Ectodermal cell (in vitro differentiated cells): ENCODE measurements around the gene IFNA13. TPM values are rescaled to one million over a fixed set of nuclear protein-coding genes. Genes with fewer than 3 reads are reported as not detected.

Experiments
- H3K27ac ChIP-seq: 2 replicates; pipeline ENCODE4 v1.7.0; 2013; ENCODE audit warnings: mild to moderate bottlenecking, low read depth, low read length; ENCODE audit not compliant: insufficient read depth, poor library complexity, severe bottlenecking
- H3K27me3 ChIP-seq: 2 replicates; pipeline ENCODE4 v1.7.0; 2013; ENCODE audit warnings: mild to moderate bottlenecking, low read length; ENCODE audit not compliant: insufficient read depth, control insufficient read depth, poor library complexity, severe bottlenecking
- H3K36me3 ChIP-seq: one replicate; pipeline ENCODE4 v1.7.0; 2013; ENCODE audit warnings: low read length; ENCODE audit not compliant: control insufficient read depth, insufficient read depth
- H3K4me1 ChIP-seq: one replicate; pipeline ENCODE4 v1.7.0; 2013; ENCODE audit warnings: low read length; ENCODE audit not compliant: control insufficient read depth, insufficient read depth
- H3K4me3 ChIP-seq: 2 replicates; pipeline ENCODE4 v1.7.0; 2013; ENCODE audit warnings: low read depth, low read length, control low read depth; ENCODE audit not compliant: insufficient read depth
- H3K9me3 ChIP-seq: 2 replicates; pipeline ENCODE4 v1.7.0; 2013; ENCODE audit warnings: mild to moderate bottlenecking, low read length, moderate library complexity; ENCODE audit not compliant: control insufficient read depth
- WGBS, 2 experiments: methylation state at CpG; one replicate each; pipeline ENCODE4 v1.1.7; 2013; ENCODE audit warnings: missing lambda C conversion rate in 2 of 2; 5-methylcytosine and 5-hydroxymethylcytosine counted together
- polyA plus RNA-seq, 4 experiments: library from polyadenylated mRNA; stranded (reverse); fragments of 50-300 nt; gene quantifications; one replicate each; pipeline ENCODE4 v1.2.3, GENCODE V29; 2013

The IFNA13 gene
- polyA plus RNA-seq (2013, experiment 1 of 4): not detected
- polyA plus RNA-seq (2013, experiment 2 of 4): not detected
- not detected for polyA plus RNA-seq (2013, experiment 3 of 4)
- polyA plus RNA-seq (2013, experiment 4 of 4): not detected

DNA sequence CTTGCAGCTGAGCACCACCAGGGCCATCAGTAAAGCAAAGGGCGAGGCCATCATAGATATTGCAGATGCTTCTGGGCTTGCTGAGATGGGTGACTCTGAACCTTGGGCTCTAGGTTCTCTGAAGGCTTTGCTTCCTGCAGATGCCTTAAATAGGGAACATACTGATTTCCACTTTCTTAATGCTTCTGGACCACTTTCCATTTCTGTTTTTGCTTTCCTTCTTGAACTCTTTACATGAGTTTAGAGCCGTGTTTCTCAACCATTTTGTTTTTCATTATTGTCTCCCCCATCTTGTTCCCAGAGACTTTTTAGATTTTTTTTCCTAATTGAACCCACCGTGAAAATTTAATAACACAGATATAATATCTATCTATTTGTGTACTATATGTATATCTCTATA lies at the start of gene IFNA13:
IFNA13 (minus strand) TSS at position 101 of the 400 bp plus-strand sequence; CDS start at position 54, 47 bp downstream.
- 89 to 93% methylated on average over 2 of the region's 3 CpGs for WGBS, 2 experiments
- Histone ChIP-seq H3K36me3 (no peaks in the 10 kb centered on the region), H3K9me3 (no peaks in the 10 kb centered on the region), H3K27me3 (no peaks in the 10 kb centered on the region), H3K4me1 (no peaks in the 10 kb centered on the region), H3K27ac (no peak within 1 kb of the TSS), H3K4me3 (no peak within 1 kb of the TSS)

DNA sequence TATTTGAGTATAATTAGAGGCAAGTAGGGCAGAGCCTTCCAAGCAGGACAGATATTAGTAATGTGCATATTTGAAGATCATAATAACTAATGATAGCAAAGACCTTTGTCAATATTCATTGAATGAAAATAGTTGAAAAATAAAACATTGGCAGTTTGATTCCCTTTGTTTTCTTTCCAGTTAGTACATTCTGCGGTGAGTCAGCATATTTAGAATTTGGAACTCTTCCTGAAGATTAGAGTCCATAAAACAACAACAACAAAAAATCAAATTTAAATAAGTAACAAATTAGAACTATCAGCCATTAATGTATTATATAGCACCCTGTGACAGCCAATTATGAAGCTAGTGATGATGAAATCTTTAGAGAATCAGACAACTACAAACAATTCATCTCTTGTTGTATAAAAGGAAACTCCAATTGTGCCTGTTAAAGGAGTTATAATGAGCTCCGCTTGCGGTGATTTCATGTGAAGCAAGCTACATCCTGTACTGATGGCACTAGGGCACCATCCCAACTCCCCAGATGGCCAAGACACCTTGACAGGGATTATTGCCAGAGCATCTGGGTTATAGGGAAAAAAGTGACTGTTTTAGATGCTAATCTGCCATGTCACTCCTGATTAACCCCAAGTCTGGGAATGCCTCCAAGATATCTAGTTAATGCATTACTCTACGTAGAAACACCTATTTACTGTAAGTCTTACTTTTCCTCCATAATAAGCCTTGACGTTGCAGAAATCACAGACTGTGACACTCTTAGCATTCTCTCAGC lies 47.8 kb upstream of the IFNA13 start:
- no peaks in the 10 kb centered on the region for H3K27me3 ChIP-seq
- H3K9me3 ChIP-seq: no peaks in the 10 kb centered on the region
- peaks cover 5% of the 10 kb centered on the region for H3K4me1 ChIP-seq
- H3K36me3 ChIP-seq: no peaks in the 10 kb centered on the region
- no peak overlapping the region for H3K27ac ChIP-seq
- no peak overlapping the region for H3K4me3 ChIP-seq
- WGBS, 2 experiments: 97% methylated on average over 4 to 5 of the region's 5 CpGs

DNA sequence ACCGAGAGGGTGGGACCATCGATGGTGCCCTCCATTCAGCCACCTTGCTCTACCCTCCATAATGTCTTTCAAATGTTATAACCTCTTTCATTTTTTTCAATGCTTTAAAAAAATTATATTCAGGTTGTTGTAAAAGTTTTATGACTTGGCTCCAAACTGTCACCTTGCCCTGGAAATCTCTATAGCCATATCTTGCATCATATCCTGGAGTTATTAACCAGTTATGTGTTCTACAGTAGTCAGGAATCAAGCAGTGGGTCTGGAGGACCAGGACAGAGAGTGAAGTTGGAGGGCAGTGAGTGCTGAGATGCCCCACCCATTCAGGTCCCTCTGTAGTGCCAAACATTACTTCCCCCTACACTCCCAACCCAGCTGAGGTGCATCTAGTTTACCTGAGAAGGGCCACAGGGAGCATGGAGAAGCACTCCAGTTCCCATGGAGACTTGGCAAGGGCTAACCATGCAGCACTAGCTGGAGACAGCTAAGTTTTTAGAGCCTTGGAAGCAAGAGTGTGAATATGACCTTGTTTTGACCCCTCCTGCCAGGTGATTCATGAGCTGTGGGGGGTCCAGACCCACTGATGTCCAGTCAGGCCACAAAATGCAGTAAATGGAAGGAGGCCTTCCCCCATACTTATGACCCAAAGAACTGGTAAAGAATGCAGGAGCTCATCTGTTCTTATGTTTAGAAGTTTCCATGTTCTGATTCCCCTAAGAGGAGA lies 46.5 kb upstream of the IFNA13 start:
- no peak overlapping the region for H3K27ac ChIP-seq
- peaks cover 5% of the 10 kb centered on the region for H3K4me1 ChIP-seq
- H3K4me3 ChIP-seq: no peak overlapping the region
- no peaks in the 10 kb centered on the region for H3K36me3 ChIP-seq
- H3K9me3 ChIP-seq: no peaks in the 10 kb centered on the region
- 94 to 96% methylated on average over 2 of the region's 2 CpGs for WGBS, 2 experiments
- no peaks in the 10 kb centered on the region for H3K27me3 ChIP-seq

DNA sequence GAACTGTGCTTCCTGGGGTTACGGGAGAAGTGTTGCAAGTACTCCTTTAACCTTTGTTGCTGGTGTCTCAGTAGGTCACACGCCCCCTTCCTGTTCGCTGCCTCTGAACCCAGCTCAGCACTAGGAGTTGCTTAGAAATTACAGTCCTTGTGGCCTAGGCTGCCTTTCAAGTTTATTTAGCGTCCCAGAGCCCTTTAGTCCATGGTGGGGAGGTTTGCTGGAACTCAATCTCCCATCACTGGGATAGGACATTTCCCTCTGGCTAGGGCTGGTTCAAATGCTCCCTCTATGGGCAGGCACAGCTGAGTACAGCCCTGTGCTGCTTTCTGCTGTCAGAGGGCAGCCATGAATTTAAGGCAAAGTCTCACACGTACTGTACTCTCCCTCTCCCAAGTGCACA lies 45.8 kb upstream of the IFNA13 start:
- 69 to 71% methylated on average over 5 of the region's 5 CpGs for WGBS, 2 experiments
- Histone ChIP-seq H3K27me3 (no peaks in the 10 kb centered on the region), H3K4me3 (no peak overlapping the region), H3K27ac (no peak overlapping the region), H3K36me3 (no peaks in the 10 kb centered on the region), H3K4me1 (peaks cover 5% of the 10 kb centered on the region), H3K9me3 (no peaks in the 10 kb centered on the region)

DNA sequence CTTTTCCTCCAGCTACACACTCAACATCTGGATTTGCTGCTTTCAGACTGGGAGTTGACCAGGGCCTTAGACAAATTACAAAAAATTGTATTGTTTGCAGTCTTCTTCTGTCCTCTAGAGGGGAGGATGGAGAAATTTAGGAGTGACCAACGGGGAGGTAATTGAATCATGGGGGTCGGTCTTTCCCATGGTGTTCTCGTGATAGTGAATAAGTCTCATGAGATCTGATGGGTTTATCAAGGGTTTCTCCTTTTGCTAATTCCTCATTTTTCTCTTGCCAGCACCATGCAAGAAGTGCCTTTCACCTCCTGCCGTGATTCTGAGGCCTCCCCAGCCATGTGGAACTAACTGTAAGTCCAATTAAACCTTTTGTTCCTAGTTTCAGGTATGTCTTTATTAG lies 45.3 kb upstream of the IFNA13 start:
- Histone ChIP-seq H3K9me3 (no peaks in the 10 kb centered on the region), H3K27me3 (no peaks in the 10 kb centered on the region), H3K4me1 (peaks cover 5% of the 10 kb centered on the region), H3K27ac (no peak overlapping the region), H3K36me3 (no peaks in the 10 kb centered on the region), H3K4me3 (no peak overlapping the region)
- 78 to 80% methylated on average over 4 of the region's 4 CpGs for WGBS, 2 experiments

DNA sequence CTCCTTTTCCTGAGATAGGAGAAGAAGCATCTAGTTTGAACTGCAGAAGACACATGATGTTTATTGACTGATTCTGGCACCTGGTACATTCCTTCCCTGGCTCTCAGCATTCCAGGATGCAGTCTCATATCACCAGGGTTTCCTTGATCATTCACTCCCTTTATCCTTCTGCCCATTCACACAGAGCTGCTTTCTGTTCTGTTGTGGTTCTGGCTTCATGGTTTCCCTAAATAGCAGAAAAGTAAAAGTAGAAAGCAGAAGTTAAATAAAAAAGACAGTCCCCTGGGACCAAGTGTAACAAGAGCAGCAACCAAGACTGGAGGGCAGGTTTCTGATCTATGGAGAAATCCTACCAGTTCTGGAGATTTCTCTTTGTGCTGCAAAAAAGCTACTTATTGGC lies 44.2 kb upstream of the IFNA13 start:
- Histone ChIP-seq H3K9me3 (no peaks in the 10 kb centered on the region), H3K27ac (no peak overlapping the region), H3K36me3 (no peaks in the 10 kb centered on the region), H3K27me3 (no peaks in the 10 kb centered on the region), H3K4me1 (peaks cover 5% of the 10 kb centered on the region), H3K4me3 (no peak overlapping the region)

DNA sequence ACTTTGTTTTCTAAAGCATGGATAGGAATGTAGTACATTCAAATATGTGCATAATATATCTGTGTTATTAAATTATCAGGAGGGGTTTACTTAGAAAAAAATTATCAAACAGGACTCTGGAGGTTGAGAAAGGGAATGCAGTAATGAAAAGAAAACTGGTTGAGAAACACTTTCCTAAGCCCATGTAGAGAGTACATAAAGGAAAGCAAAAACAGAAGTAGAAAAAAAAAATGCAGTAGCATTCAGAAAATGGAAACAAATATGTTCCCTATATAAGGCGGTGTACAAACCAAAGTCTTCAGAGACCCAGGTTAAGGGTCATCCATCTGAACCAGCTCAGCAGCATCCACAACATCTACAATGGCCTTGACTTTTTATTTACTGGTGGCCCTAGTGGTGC lies 41.0 kb upstream of the IFNA13 start, which contains the start of gene IFNA8:
IFNA8 (plus strand) TSS at position 301 of the 400 bp plus-strand sequence; CDS start at position 361, 60 bp downstream.
- H3K27me3 ChIP-seq: peaks cover 4% of the 10 kb centered on the region
- WGBS, 2 experiments: 93 to 100% methylated on average over 1 of the region's 1 CpG
- H3K4me3 ChIP-seq: no peak within 1 kb of the TSS
- H3K9me3 ChIP-seq: no peaks in the 10 kb centered on the region
- no peaks in the 10 kb centered on the region for H3K36me3 ChIP-seq
- H3K27ac ChIP-seq: no peak within 1 kb of the TSS
- H3K4me1 ChIP-seq: peaks cover 5% of the 10 kb centered on the region

DNA sequence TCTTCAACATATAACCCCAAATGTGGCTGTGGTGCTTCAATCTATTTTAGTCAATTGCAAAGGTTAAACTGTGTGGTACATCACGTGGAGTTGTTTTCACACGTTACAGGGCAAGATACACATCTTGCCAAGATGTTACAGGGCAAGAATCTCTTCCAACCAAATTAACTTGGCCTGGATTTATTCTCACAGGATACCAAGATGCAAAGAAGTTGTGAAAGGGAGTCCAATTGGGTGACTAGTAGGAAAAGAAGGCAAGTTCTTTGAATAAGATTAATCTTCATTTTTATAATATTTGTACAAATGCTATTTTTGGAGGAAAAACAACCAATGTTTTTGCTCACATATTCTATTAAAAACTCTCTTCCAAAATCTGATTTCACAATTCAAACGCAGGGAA lies 36.3 kb upstream of the IFNA13 start:
- 88 to 90% methylated on average over 3 of the region's 3 CpGs for WGBS, 2 experiments
- Histone ChIP-seq H3K4me3 (no peak overlapping the region), H3K4me1 (no peaks in the 10 kb centered on the region), H3K9me3 (no peaks in the 10 kb centered on the region), H3K27me3 (peaks cover 25% of the 10 kb centered on the region), H3K36me3 (no peaks in the 10 kb centered on the region), H3K27ac (no peak overlapping the region)

DNA sequence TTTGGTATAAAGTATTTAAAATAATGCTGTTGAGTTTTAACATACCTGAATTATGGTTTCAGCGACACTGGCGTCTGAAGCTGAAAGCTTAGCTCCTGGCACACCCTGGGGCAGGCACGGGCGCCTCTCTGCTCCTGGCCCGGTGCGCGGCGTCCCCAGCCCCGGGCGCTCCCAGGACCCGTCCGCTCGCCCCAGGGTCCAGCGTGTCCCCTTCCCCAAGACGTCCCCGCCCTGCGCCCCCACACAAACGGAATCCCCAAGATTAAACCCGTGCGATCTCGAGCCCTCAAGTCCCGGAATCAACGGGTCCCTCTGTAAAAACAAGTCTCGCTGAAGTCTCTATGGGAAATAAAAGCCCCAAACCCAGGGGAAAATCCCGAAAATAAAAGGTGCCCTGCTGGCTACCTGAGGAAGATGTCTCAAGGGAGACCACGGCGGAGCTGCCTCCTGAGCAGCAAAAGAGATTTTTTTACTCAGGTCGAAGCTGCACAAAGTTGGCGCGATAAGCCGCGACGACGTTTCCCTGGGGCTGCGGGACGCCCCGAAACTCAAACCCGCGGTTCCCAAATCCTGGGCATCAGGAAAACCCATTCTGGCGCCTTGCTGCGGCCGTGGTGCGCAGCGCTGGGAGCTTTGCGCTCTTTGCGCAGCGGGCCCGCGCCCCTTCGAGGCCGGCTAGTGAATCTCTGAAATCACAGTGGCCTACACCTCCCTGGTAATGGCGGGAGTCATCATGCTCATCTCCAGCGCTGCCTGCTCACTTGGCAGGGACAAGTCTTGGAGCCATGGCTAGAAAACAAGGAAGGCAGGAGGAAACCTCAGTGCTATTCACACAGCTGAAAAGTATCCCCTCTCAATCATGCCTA lies 34.8 kb upstream of the IFNA13 start:
- H3K4me1 ChIP-seq: no peaks in the 10 kb centered on the region
- H3K36me3 ChIP-seq: no peaks in the 10 kb centered on the region
- H3K27me3 ChIP-seq: peaks cover 27% of the 10 kb centered on the region
- H3K27ac ChIP-seq: no peak overlapping the region
- WGBS, 2 experiments: 2% methylated on average over 53 of the region's 53 CpGs
- no peaks in the 10 kb centered on the region for H3K9me3 ChIP-seq
- peak overlapping the region; percentile 44 for H3K4me3 ChIP-seq
